Measurements from ENCODE around the gene SORCS3. TPM values are rescaled to one million over a fixed set of nuclear protein-coding genes. Genes with fewer than 3 reads are reported as not detected.

SORCS3 gene
- total RNA-seq, 1 experiment from 2014 or later = 0.94 TPM

GRCh38 chr10:105109164-105109563, 468.1 kb downstream of the SORCS3 start:
- Mint-ChIP-seq H3K4me3 (no peak overlapping the region), H3K27ac (no peak overlapping the region), H3K27me3 (ENCODE audit: low read depth) (peaks cover 5% of the 10 kb centered on the region), H3K4me1 (peaks cover 32% of the 10 kb centered on the region), H3K36me3 (peaks cover 10% of the 10 kb centered on the region), H3K9me3 (peaks cover 13% of the 10 kb centered on the region)
- POLR2A ChIA-PET = no interaction called here
- ATAC-seq = no peak
- CTCF ChIA-PET = no interaction called here
- DNase-seq (ENCODE audit: low spot score) = no peak
- no peak for TF ChIP-seq SMAD3 (CRISPR knock-in tag; IDR thresholded peaks at IDR 0.05; ENCODE audit: borderline replicate concordance)
- no peak for TF ChIP-seq FOXP4 (CRISPR knock-in tag; IDR thresholded peaks at IDR 0.05)
- TF ChIP-seq ELF4 (CRISPR knock-in tag; IDR thresholded peaks at IDR 0.05; ENCODE audit: low read depth) = no peak
- no peak for TF ChIP-seq NR2C2 (CRISPR knock-in tag; IDR thresholded peaks at IDR 0.05)
- TF ChIP-seq GTF2I (CRISPR knock-in tag; conservative IDR thresholded peaks at IDR 0.05) = no peak
- TF ChIP-seq SP1 (CRISPR knock-in tag; conservative IDR thresholded peaks at IDR 0.05) = no peak

- Mint-ChIP-seq H3K36me3 (peaks cover 11% of the 10 kb centered on the region), H3K4me1 (peaks cover 23% of the 10 kb centered on the region), H3K27me3 (ENCODE audit: low read depth) (no peaks in the 10 kb centered on the region), H3K27ac (no peak overlapping the region), H3K9me3 (peaks cover 25% of the 10 kb centered on the region), H3K4me3 (no peak overlapping the region)
- POLR2A ChIA-PET = no interaction called here
- TF ChIP-seq ZNF317 (CRISPR knock-in tag; IDR thresholded peaks at IDR 0.05; ENCODE audit: borderline replicate concordance, low read depth) = no peak
- TF ChIP-seq SMAD3 (CRISPR knock-in tag; IDR thresholded peaks at IDR 0.05; ENCODE audit: borderline replicate concordance) = no peak
- no peak for TF ChIP-seq ATF3 (CRISPR knock-in tag; conservative IDR thresholded peaks at IDR 0.05)
- no peak for TF ChIP-seq ZNF232 (CRISPR knock-in tag; IDR thresholded peaks at IDR 0.05)
- TF ChIP-seq RORB (CRISPR knock-in tag; IDR thresholded peaks at IDR 0.05) = no peak
- TF ChIP-seq ZNF532 (CRISPR knock-in tag; IDR thresholded peaks at IDR 0.05; ENCODE audit: borderline replicate concordance) = no peak
- TF ChIP-seq HMGXB4 (CRISPR knock-in tag; IDR thresholded peaks at IDR 0.05) = no peak
- TF ChIP-seq TP53 (CRISPR knock-in tag; IDR thresholded peaks at IDR 0.05) = no peak
- TF ChIP-seq ZNF396 (CRISPR knock-in tag; IDR thresholded peaks at IDR 0.05; ENCODE audit: borderline replicate concordance) = no peak
- no peak for TF ChIP-seq AR (CRISPR knock-in tag; IDR thresholded peaks at IDR 0.05)
- no peak for TF ChIP-seq TEAD1 (CRISPR knock-in tag; IDR thresholded peaks at IDR 0.05)
- TF ChIP-seq NR1H2 (CRISPR knock-in tag; IDR thresholded peaks at IDR 0.05) = no peak
- no peak for TF ChIP-seq ZMAT4 (CRISPR knock-in tag; IDR thresholded peaks at IDR 0.05)
- no peak for TF ChIP-seq ETV6 (CRISPR knock-in tag; IDR thresholded peaks at IDR 0.05)
- TF ChIP-seq ZNF138 (CRISPR knock-in tag; conservative IDR thresholded peaks at IDR 0.05) = no peak
- TF ChIP-seq SMAD4 (CRISPR knock-in tag; IDR thresholded peaks at IDR 0.05) = no peak
- TF ChIP-seq USF1 (CRISPR knock-in tag; IDR thresholded peaks at IDR 0.05) = no peak
- no peak for TF ChIP-seq CREM (CRISPR knock-in tag; IDR thresholded peaks at IDR 0.05)
- DNase-seq (ENCODE audit: low spot score) (no peak), ATAC-seq (peak; percentile 68)
- CTCF ChIA-PET = no interaction called here
Observed at GRCh38 chr10:105112862-105113261, 471.8 kb downstream of the SORCS3 start.

Measured in WTC11 (cell line).